ENCODE results near the gene TMEM86A. TPM values are rescaled to one million over a fixed set of nuclear protein-coding genes. Genes with fewer than 3 reads are reported as not detected.

Gene TMEM86A
- total and polyA plus RNA-seq, 2 donors (not counting 3 experiments of a cell fraction or from before 2014, with no cell fraction given), result 2.1 to 2.6 TPM

DNA sequence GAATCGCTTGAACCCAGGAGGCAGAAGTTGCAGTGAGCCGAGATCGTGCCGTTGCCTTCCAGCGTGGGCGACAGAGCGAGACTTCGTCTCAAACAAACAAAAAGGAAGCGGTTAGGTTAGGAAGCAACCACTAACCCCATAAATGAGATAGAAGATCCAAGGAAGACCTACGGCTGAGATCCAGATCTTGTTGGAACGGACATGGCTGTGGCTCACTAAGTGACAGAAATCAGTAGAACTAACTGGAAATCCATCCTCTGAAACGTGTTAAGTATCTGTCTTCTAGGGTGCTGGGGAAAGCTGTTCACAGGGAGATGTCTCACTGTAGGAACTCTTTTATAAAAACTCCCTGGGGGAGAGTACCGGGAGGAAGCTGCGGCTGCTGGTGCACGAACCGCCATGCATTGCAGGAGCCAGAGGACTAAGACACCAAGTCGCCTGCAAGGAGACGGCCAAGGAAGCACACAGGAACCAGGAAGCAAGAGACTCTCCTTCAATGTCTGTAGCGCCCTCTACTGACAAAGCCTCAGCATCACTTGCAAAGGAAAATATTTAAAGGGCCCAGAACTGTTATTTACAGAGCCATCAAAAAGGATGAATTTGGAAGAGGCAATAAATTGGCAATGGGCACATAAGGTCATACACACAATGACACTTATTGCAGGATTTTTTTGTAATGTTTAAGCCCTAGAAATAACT is 47.6 kb upstream of the TMEM86A start:
- Histone ChIP-seq H3K4me2 (ENCODE audit: insufficient read depth, low read length) (no peak overlapping the region), H2AFZ (ENCODE audit: low read depth, low read length) (peak overlapping the region; percentile 73), H3K36me3 (ENCODE audit: control insufficient read depth in 2 of 2, extremely low read depth in 1 of 2, insufficient read depth in 2 of 2, low read length in 2 of 2) (no peaks in the 10 kb centered on the region), H3K4me3 (replicated peaks in 1 of 3; ENCODE audit: insufficient read depth in 1 of 3, low read depth in 1 of 3, low read length in 3 of 3) (no peak overlapping the region), H3K27ac (ENCODE audit: insufficient read depth, low read depth, low read length) (no peak overlapping the region), H4K20me1 (replicated peaks; ENCODE audit: control insufficient read depth, extremely low read depth, insufficient read depth, low read length) (no peaks in the 10 kb centered on the region), H3K4me1 (ENCODE audit: control insufficient read depth, extremely low read depth, insufficient read depth, low read length) (no peaks in the 10 kb centered on the region), H3K9me3 (replicated peaks; ENCODE audit: control insufficient read depth, insufficient read depth, low read length) (no peaks in the 10 kb centered on the region), H3K9ac (replicated peaks; ENCODE audit: extremely low read depth, insufficient read depth, low read length) (no peak overlapping the region), H3K79me2 (ENCODE audit: control insufficient read depth, insufficient read depth, low read length) (no peaks in the 10 kb centered on the region), H3K27me3 (ENCODE audit: control insufficient read depth in 2 of 2, insufficient read depth in 2 of 2, low read length in 2 of 2) (no peaks in the 10 kb centered on the region), H3K9me1 (replicated peaks; ENCODE audit: control insufficient read depth, extremely low read depth, insufficient read depth, low read length) (no peaks in the 10 kb centered on the region)
- TF ChIP-seq, protein P1, sequence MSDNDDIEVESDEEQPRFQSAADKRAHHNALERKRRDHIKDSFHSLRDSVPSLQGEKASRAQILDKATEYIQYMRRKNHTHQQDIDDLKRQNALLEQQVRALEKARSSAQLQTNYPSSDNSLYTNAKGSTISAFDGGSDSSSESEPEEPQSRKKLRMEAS (IDR thresholded peaks at IDR 0.05; ENCODE audit: insufficient read depth, insufficient read length), result no peak
- TF ChIP-seq, protein P2, sequence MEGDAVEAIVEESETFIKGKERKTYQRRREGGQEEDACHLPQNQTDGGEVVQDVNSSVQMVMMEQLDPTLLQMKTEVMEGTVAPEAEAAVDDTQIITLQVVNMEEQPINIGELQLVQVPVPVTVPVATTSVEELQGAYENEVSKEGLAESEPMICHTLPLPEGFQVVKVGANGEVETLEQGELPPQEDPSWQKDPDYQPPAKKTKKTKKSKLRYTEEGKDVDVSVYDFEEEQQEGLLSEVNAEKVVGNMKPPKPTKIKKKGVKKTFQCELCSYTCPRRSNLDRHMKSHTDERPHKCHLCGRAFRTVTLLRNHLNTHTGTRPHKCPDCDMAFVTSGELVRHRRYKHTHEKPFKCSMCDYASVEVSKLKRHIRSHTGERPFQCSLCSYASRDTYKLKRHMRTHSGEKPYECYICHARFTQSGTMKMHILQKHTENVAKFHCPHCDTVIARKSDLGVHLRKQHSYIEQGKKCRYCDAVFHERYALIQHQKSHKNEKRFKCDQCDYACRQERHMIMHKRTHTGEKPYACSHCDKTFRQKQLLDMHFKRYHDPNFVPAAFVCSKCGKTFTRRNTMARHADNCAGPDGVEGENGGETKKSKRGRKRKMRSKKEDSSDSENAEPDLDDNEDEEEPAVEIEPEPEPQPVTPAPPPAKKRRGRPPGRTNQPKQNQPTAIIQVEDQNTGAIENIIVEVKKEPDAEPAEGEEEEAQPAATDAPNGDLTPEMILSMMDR (IDR thresholded peaks at IDR 0.05; ENCODE audit: extremely low read depth in 1 of 2, insufficient read depth in 1 of 2, low read depth in 1 of 2, low read length in 2 of 2), result peak; percentile 68 to 69
- ChIA-PET CTCF (interaction anchor here (0.8 to 5.3 kb wide), 17 partner anchors 9 to 536 kb away, joined by 3 to 63 read pairs (median 4); no protein-coding TSS in a partner anchor), POLR2A (no interaction called here)
- DNase-seq (ENCODE audit: low read depth, low spot score) (peak; percentile 58), FAIRE-seq (peak; percentile 73)
- dilution Hi-C loops (cut with MboI; ENCODE audit: extremely low pct_ligation_motif_present, low sequenced_read_pairs) (no loop called here), intact Hi-C loops (cut with micrococcal nuclease) (loop anchor here (1.0 to 5.0 kb wide), 4 partner anchors 111 to 536 kb away; partner anchors contain the start of gene LDHC)
- BruUV-seq (replicated peaks), result no TSS peak

DNA sequence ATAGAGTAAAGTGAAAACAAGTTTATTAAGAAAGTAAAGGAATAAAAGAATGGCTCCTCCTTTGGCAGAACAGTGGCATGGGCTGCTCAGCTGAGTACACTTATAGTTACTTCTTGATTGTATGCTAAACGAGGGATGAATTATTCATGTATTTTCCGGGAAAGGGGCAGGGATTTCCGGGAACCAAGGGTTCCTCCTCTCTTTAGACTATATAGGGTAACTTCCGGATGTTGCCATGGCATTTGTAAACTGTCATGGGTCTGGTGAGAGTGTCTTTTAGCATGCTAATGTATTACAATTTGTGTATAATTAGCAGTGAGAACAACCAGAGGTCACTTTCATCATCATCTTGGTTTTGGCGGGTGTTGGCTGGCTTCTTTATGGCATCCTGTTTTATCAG is 40.9 kb upstream of the TMEM86A start:
- no peak for DNase-seq (ENCODE audit: low read depth, low spot score)
- Histone ChIP-seq H2AFZ (ENCODE audit: low read depth, low read length) (no peak overlapping the region), H4K20me1 (replicated peaks; ENCODE audit: control insufficient read depth, extremely low read depth, insufficient read depth, low read length) (no peaks in the 10 kb centered on the region), H3K9me1 (replicated peaks; ENCODE audit: control insufficient read depth, extremely low read depth, insufficient read depth, low read length) (no peaks in the 10 kb centered on the region), H3K36me3 (ENCODE audit: control insufficient read depth in 2 of 2, extremely low read depth in 1 of 2, insufficient read depth in 2 of 2, low read length in 2 of 2) (no peaks in the 10 kb centered on the region), H3K4me2 (ENCODE audit: insufficient read depth, low read length) (no peak overlapping the region), H3K27ac (ENCODE audit: insufficient read depth, low read depth, low read length) (no peak overlapping the region), H3K27me3 (ENCODE audit: control insufficient read depth in 2 of 2, insufficient read depth in 2 of 2, low read length in 2 of 2) (no peaks in the 10 kb centered on the region), H3K79me2 (ENCODE audit: control insufficient read depth, insufficient read depth, low read length) (no peaks in the 10 kb centered on the region), H3K9ac (replicated peaks; ENCODE audit: extremely low read depth, insufficient read depth, low read length) (no peak overlapping the region), H3K9me3 (replicated peaks; ENCODE audit: control insufficient read depth, insufficient read depth, low read length) (no peaks in the 10 kb centered on the region), H3K4me1 (ENCODE audit: control insufficient read depth, extremely low read depth, insufficient read depth, low read length) (no peaks in the 10 kb centered on the region), H3K4me3 (replicated peaks in 1 of 3; ENCODE audit: insufficient read depth in 1 of 3, low read depth in 1 of 3, low read length in 3 of 3) (no peak overlapping the region)
- intact Hi-C loops (cut with micrococcal nuclease) (no loop called here), dilution Hi-C loops (cut with MboI; ENCODE audit: extremely low pct_ligation_motif_present, low sequenced_read_pairs) (no loop called here)
- POLR2A ChIA-PET, result no interaction called here
- TF ChIP-seq EZH2 (IDR thresholded peaks at IDR 0.05; ENCODE audit: borderline replicate concordance, low read depth, low read length, severe bottlenecking) (no peak), GATA2 (IDR thresholded peaks at IDR 0.05; ENCODE audit: insufficient read depth, insufficient read length, low read depth, low read length) (no peak), FOS (IDR thresholded peaks at IDR 0.05; ENCODE audit: borderline replicate concordance, insufficient read depth, low read length) (no peak), JUN (IDR thresholded peaks at IDR 0.05; ENCODE audit: borderline replicate concordance, insufficient read depth, insufficient read length, low read depth) (no peak), POLR2A (IDR thresholded peaks at IDR 0.05; ENCODE audit: low read depth, low read length) (no peak), MYC (IDR thresholded peaks at IDR 0.05; ENCODE audit: low read depth, low read length) (no peak)
- TF ChIP-seq, protein P1 (IDR thresholded peaks at IDR 0.05; ENCODE audit: insufficient read depth, insufficient read length), result no peak
- TF ChIP-seq, protein P2 (IDR thresholded peaks at IDR 0.05; ENCODE audit: extremely low read depth in 1 of 2, insufficient read depth in 1 of 2, low read depth in 1 of 2, low read length in 2 of 2), result no peak
- no TSS peak for BruUV-seq (replicated peaks)
- CTCF ChIA-PET, result no interaction called here
- FAIRE-seq, result no peak

Measured in endothelial cell of umbilical vein (primary cell).